ENCODE results near the gene CPED1. TPM values are rescaled to one million over a fixed set of nuclear protein-coding genes. Genes with fewer than 3 reads are reported as not detected.

CPED1 gene
- total RNA-seq, 1 donor from 2014 or later: not detected

DNA sequence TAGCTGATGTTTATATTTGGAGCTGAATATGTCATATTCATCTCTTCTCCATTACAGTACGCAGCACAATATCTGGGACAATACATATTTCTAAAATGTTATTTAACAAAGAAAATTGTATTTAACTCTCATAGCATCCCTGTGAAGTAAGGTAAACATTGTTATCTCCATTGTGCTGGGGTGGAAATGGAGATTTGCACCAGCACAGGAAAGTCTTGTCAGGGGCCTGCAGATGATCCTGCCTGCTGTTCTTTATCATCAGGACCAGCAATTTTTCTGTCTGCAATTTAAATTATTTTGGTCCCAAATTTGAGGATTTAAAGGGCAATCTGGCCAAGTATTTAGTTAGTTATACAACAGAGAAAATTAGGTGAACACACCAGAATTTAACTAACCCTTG is 144.4 kb downstream of the CPED1 start:
- no peak for TF ChIP-seq CTCF (IDR thresholded peaks at IDR 0.05; ENCODE audit: partially characterized antibody, unreplicated experiment)
- Mint-ChIP-seq H3K36me3 (ENCODE audit: unreplicated experiment) (no peaks in the 10 kb centered on the region), H3K4me3 (ENCODE audit: unreplicated experiment) (no peak overlapping the region), H3K4me1 (ENCODE audit: low read depth, unreplicated experiment) (no peaks in the 10 kb centered on the region), H3K27me3 (ENCODE audit: unreplicated experiment) (no peaks in the 10 kb centered on the region), H3K9me3 (ENCODE audit: unreplicated experiment) (no peaks in the 10 kb centered on the region), H3K27ac (ENCODE audit: unreplicated experiment) (no peak overlapping the region)
- no peak for DNase-seq

- Mint-ChIP-seq H3K36me3 (ENCODE audit: unreplicated experiment) (no peaks in the 10 kb centered on the region), H3K27me3 (ENCODE audit: unreplicated experiment) (no peaks in the 10 kb centered on the region), H3K27ac (ENCODE audit: unreplicated experiment) (no peak overlapping the region), H3K4me3 (ENCODE audit: unreplicated experiment) (no peak overlapping the region), H3K9me3 (ENCODE audit: unreplicated experiment) (no peaks in the 10 kb centered on the region), H3K4me1 (ENCODE audit: low read depth, unreplicated experiment) (no peaks in the 10 kb centered on the region)
- no peak for TF ChIP-seq CTCF (IDR thresholded peaks at IDR 0.05; ENCODE audit: partially characterized antibody, unreplicated experiment)
- DNase-seq: no peak
Measured at GRCh38 chr7:121133444-121133843, 144.9 kb downstream of the CPED1 start.

GRCh38 chr7:121137580-121137979 is 149.1 kb downstream of the CPED1 start:
- DNase-seq: no peak
- H3K4me3 Mint-ChIP-seq (ENCODE audit: unreplicated experiment): no peak overlapping the region
- no peak overlapping the region for H3K27ac Mint-ChIP-seq (ENCODE audit: unreplicated experiment)
- H3K27me3 Mint-ChIP-seq (ENCODE audit: unreplicated experiment): no peaks in the 10 kb centered on the region
- no peaks in the 10 kb centered on the region for H3K4me1 Mint-ChIP-seq (ENCODE audit: low read depth, unreplicated experiment)
- H3K9me3 Mint-ChIP-seq (ENCODE audit: unreplicated experiment): no peaks in the 10 kb centered on the region
- TF ChIP-seq CTCF (IDR thresholded peaks at IDR 0.05; ENCODE audit: partially characterized antibody, unreplicated experiment): no peak
- no peaks in the 10 kb centered on the region for H3K36me3 Mint-ChIP-seq (ENCODE audit: unreplicated experiment)

DNA sequence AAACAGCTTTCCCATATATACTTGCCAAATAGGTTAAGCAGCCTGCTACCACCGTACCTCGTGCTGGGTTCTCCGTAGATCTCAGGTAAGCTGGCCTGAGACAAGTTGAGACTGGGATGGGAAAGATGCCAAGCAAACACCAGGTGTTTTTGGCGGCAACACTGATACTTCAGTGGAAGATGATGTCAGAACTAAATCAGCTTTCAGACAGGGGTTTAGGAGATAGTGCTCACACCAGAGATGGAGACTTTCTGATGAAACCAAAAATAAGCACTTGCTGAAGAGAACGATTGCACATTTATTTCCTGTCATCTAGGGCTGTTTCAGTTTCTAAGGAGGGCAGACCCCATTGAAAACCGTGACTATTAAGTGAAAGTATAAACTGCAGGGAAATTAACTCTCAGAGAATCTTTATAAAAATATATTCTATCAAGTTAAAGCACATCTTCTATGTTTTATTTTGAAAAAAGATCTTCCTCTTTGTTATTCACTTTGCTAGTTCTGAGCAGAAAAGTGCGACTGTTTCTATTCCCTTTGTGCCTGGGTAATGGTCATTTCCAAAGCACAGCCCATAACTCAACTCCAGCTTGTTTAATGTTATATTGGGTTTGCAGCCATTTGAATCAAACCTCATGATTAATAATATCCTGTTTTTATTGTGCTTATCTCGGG is 149.9 kb downstream of the CPED1 start:
- Mint-ChIP-seq H3K27me3 (ENCODE audit: unreplicated experiment) (no peaks in the 10 kb centered on the region), H3K27ac (ENCODE audit: unreplicated experiment) (no peak overlapping the region), H3K4me3 (ENCODE audit: unreplicated experiment) (no peak overlapping the region), H3K4me1 (ENCODE audit: low read depth, unreplicated experiment) (no peaks in the 10 kb centered on the region), H3K36me3 (ENCODE audit: unreplicated experiment) (no peaks in the 10 kb centered on the region), H3K9me3 (ENCODE audit: unreplicated experiment) (no peaks in the 10 kb centered on the region)
- TF ChIP-seq CTCF (IDR thresholded peaks at IDR 0.05; ENCODE audit: partially characterized antibody, unreplicated experiment): no peak
- no peak for DNase-seq

- no peak overlapping the region for H3K27ac Mint-ChIP-seq (ENCODE audit: unreplicated experiment)
Measured at GRCh38 chr7:121139427-121139826, 150.9 kb downstream of the CPED1 start.

More at GRCh38 chr7:121139427-121139826, 150.9 kb downstream of the CPED1 start:
- H3K9me3 Mint-ChIP-seq (ENCODE audit: unreplicated experiment): no peaks in the 10 kb centered on the region
- no peak for TF ChIP-seq CTCF (IDR thresholded peaks at IDR 0.05; ENCODE audit: partially characterized antibody, unreplicated experiment)
- no peak for DNase-seq
- no peaks in the 10 kb centered on the region for H3K27me3 Mint-ChIP-seq (ENCODE audit: unreplicated experiment)
- H3K4me1 Mint-ChIP-seq (ENCODE audit: low read depth, unreplicated experiment): no peaks in the 10 kb centered on the region
- H3K4me3 Mint-ChIP-seq (ENCODE audit: unreplicated experiment): no peak overlapping the region
- no peaks in the 10 kb centered on the region for H3K36me3 Mint-ChIP-seq (ENCODE audit: unreplicated experiment)
